ENCODE data around the gene SUSD3.
A peak's percentile ranks its signal among the peaks of the same experiment; 100 is the strongest.
"Not testable (repeated sequence)": the region's sequence is repeated elsewhere in the genome, so short reads cannot be mapped to it uniquely, and the experiment has no call there.

Gene SUSD3

DNA sequence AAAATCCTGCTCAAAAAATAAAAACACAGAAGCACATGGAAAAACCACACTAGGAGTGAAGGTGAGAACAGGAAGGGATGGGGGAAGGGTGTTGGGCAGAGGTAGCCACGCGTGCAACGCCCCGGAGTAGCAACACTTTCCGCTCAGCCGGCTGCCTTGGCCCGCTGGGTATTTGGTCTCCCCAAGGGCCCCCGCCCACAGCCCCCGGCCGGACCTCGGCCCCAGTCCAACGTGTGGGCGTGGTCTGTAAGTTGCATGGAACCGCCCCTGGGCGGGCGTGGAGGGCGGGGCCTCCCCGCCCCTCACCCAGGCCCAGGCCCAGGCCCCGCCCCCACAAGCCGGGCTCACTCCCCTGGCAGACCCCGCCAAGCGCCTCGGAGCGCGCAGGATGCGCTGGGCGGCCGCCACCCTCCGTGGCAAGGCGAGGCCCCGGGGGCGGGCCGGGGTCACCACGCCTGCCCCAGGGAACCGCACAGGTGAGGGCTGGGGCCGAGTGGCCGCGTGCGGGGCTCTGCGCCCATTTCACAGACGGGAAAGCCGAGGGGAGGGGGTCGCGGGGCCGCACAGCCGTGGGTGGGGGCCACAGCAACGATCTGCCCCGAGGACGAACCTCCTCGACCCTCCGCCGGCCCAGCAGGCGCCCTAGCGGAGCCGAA, at the start of gene SUSD3:
Gene SUSD3 (plus strand): TSS at position 347 of the 656 bp plus-strand sequence. CDS start 42 bp downstream, at position 389.
- DNase-seq = peak; percentile 67

DNA sequence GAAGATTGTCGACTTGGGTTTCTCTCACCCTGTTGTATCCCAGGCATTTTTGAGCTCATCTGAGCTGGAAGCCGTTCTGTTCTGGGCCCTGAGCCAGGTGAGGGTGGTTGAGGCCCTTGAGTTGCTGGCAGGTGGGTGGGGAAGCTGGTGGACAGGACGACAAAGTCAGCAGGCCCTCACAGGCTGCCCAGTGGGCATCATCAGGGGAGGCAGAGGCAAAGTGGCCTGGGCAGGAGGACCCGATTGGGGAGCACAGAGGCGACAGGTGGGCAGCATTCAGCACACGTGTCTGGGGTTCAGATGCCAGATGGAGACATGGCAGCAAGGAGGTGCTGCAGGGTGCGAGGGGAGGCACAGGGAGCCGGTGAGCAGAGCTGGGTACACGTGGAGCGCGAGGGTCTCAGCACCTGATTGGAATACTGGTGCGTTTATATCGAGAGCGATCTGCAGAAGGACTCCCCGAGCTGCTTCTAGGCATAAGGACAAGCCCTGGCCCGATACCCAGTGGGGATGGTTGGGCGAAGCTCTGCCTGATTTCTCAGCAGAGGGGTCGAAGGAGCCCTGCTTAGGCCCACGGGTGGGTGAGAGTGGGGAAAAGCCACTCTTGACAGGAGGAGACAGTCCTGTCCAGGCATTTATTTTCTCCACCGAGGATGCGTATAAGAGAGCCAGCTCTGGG, 49.0 kb upstream of the SUSD3 start:
- DNase-seq = no peak

DNA sequence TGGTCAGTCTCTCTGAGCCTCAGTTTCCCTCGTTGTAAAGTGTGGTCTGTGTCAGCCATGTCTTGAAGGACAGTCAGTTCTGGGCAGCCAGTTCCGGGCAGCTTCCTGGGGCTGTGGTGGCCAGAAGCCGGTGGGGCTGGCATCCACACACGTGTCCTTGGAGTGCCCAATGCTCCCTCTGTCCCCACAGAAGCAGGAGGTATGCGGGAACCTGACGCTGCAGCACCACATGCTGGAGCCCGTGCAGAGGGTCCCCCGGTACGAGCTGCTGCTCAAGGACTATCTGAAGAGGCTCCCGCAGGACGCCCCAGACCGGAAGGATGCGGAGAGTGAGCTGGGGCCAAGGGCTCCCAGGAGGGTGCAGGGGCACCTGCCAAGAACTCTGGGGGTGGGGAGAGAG, 48.4 kb upstream of the SUSD3 start:
- no peak for DNase-seq

DNA sequence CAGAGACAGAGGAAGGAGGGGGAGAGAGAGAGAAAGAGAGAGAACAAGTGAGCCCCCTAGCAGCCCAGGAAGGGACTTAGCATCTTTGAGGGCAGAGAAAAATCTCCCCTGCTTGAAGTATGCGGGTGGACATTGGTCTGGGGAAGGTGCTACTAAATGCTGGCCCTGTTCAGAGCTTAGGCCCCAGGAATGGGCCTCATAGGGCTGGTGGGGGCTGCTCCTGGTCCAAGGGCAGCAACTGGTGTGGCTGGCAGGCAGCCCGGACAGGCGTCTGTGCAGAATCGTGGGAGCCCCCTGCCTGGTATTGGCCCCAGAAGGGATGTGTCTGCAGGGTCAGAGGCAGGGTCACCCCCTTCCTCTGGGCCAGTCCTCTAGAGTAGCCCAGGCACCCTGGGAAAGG, 47.8 kb upstream of the SUSD3 start:
- DNase-seq = no peak

DNA sequence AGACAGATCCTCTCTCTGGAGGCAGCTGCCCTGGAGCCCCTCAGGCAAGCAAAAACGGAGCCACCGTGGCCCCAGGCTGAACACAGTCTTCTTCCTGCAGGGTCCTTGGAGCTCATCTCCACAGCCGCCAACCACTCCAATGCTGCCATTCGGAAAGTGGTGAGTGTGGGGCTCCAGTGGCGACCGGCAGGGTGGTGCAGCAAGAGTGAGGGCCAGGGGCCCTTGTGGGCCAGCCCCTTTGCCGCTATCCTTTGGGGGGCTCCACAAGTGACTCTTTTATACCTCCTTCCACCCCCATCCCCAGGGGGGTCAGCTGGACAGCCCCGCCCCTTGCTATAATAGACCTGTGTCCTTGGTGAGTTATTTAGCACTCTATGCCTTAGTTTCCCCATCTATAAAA, 47.4 kb upstream of the SUSD3 start:
- no peak for DNase-seq

DNA sequence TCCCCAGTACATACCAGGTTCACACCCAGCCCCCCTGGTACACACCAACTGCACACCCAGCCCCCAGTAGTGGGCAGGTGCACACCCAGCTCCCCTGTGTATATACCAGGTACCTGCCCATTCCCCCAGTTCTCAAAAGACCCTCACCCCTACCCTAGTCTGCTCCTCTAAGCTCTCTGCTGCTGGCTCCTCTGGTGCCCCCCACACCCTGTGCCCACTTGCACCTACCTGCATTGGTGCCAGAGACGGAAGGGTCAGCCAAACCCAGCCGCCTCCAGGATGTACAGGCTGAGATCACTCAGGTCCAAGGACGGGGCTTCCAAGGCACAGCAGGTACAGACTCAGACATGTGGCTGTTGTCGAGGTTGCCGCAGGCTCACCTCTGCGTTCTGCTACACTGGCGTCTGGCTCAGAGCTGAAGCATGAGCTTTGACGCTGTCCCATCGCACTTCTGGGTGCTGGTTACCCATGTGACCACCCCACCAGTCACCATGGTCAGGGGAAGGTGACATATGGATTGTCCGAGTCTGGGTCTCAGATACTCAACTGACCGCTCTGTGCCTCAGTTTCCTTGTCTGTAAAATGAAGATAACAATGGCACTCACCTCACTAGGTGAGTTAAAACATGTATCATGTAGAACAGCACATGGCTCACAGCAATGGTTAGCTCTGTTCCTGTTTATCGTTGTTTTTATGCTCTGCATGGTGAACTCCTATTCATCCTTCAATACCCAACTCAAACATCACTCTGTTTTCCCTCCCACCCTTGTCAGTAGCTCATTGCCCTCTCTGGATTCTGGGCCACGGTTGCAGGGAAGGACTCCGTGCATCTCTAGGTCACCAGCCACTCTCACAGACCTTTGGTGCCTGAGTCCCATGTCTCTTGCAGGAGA, 45.3 kb upstream of the SUSD3 start:
- DNase-seq = no peak

DNA sequence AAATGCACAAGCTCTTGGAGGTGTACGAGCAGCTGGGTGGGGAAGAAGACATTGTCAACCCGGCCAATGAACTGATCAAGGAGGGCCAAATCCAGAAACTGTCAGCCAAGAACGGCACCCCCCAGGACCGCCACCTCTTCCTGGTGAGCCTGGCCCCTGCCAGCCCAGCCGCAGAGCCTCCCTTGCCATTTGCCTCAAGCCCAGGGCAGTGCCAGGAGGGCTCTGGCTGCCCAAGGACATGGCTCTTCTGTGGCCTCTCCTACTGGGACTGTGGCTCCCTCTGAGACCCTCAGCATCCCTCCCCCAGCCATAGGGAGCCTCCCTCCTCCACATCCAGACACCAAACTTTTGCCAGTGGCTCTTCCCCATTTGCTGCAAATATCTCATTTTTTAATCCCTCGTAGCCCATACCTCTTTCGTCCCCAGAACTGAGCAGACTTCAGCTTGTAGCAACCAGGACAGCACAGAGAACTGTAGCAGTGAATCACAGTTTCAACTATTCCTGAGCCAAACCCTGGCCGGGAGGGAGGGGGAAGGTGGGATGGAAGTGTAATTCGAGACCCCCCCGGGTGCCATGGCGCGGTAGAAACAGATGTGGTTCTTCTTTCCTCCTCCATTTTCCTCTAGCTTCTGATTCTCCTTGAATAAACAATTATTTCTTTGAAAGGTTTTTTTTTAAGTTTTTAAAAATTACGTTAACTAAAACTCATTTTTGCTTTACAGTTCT, 44.5 kb upstream of the SUSD3 start:
- DNase-seq = no peak

DNA sequence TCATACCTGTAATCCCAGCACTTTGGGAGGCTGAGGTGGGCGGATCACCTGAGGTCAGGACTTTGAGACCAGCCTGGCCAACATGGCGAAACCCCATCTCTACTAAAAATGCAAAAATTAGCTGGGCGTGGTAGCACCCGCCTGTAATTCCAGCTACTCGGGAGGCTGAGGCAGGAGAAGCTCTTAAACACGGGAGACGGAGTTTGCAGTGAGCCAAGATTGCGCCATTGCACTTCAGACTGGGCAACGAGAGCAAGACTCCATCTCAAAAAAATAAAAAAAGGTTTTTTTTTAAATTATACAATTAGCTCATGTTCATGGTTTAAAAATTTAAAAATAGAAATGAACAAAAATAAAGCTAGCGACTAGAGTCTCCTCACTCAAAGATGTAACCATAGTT, 43.3 kb upstream of the SUSD3 start:
- DNase-seq = not testable (repeated sequence)

DNA sequence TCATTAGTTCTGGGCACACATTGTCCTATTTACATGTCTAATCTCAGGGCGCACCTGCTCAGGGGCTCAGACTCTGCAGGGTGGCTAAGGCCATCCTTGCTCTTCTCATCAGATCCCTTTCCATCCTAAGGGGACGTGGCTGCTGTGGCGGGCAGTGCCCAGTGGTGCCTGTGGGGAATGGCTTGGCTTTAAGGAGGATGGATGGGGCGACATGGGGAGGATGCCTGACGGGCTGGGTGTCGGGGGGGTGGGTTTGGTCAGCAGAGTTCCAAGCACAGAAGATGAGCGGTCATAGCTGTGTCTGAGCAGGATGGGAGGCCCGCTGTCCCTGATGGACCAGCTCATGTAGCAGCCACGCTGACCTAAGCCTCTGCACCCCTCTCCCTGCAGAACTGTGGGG, 40.9 kb upstream of the SUSD3 start:
- DNase-seq = no peak

DNA sequence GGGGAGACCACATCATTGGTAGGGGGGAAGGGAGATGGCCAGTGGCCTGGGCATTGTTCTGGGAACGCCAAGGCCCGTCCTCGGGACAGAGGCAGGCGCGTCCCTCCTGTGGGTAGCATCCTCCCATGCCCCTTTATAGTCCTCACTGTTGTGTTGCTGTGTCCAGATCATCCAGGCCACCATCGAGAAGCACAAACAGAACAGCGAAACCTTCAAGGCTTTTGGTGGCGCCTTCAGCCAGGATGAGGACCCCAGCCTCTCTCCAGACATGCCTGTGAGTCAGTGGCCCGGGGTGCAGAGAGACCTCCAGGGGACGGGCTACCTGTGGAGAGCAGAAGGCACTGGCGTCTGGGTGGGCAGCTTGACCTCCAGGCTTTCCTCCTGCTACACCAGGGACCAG, 38.4 kb upstream of the SUSD3 start:
- DNase-seq = no peak

DNA sequence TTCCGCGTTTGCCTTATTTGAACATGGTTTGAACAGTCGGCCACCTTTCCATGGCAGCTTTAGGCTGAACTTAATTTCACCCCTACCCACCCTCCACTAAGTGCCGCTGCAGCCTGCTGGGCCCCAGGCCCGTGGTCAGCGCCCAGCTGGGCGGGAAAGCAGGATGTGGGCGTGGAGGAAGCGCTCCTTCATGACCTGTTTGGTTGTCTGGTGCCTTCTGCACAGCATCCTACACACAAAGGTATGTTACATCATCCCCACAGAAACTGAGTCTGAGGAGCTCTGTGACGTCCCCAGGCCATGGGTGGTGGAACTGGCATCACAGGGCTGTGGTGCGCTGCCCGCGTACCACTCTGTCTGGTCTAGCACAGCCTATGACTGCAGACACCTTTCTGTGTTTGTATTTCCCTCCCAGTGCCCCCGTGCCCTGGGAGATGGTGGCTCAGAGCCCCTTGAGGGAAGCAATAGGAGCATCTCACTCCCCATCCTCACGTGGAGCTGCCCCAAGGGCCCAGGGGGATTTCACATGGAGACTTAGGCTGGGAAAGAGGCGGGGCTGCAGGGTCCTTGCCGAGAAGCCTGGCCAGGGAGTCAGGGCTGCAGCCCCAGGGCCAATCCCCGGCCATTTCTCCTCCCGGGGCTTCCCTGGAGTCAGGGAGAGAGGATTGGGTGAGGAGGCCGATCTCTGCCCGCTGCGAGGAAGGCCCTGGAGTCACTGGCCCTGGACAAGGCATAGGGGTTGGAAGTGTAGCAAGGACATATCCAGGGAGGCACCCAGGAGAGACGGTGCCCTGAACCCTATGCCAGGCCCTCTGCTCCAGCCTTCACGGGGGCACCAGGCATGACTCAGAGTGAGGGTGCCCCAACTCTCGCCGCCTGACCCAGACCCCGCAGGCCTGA, 37.5 kb upstream of the SUSD3 start:
- DNase-seq = no peak

DNA sequence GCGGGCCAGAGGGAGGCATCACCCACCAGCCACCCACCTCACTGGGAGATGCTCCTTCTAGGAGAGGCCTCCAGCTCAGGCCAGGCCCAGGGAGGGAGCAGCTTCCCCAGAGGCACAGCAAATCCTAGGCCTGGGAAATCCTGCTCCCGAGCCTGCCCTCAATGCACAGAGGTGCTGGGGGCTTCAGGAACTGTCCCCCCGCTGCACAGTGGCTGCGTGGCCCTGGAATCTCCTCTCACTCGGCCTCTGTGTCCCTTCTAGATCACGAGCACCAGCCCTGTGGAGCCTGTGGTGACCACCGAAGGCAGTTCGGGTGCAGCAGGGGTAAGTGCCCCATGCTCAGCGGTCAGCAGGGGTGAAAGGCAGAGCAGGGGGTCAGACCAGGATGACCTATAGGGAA, 36.4 kb upstream of the SUSD3 start:
- DNase-seq = no peak

DNA sequence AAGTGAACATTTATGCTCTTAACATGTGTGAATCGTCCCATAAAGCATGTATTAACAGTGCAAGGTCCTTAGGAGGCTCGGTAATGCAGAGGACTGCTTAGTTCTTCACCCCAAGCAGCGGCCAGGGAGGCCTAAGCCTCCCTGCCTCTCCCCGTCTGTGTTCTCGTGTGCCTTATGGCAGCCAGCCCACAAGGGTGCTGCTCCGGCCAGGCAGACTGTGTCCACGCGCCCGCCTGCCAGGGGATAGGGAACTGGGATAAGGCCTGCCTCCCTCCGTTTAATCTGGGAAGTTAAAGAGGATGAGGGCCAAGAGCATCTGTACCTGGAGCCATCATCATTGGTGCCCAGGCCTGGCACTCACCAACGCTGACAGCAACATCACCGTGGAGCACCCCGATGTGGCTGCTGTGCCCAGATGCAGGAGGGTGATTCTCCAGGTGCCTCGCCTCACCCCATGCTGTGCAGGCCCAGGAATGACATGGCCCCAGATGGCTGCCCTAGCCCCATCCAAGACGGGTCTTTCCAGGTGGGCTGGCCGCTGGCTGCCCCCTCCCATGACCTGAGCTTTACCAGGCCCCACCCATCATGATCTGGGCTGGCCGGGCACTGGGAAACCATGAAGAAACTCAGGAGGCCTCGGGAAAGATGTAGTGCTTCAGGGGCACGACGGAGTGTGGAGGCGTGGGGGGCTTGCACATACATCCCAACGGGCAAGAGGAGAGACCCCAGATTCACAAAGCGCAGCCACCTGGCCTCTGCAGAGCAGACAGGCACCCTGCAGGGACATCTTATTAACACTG, 35.6 kb upstream of the SUSD3 start:
- no peak for DNase-seq

DNA sequence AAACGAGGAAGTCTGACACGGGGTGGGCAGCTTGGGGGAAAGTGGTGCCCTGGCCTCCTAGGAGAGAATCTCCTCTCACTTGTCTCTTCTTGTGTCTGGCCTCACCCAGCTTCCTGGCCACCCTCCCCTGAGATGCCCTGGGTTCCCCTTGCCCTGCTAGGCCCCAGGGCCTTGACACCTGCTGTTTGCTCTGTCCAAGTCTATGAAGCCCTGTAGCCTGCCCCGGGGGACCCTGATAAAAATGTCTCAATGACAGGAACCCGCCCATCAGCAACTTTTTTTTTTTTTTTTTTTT, 35.0 kb upstream of the SUSD3 start:
- no peak for DNase-seq

DNA sequence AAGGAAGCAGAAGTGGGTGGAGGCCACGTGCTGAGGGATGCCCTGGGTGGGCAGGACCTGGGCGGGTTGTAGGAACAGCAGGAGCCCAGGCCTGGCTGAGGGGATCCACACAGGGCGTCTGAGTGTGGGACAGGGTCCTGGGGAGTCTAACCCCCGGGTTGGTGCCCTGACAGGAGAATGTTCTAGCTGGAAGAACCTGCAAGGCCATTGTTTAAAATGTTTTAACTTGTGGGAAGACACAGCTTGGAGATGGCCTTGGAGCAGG, 33.9 kb upstream of the SUSD3 start:
- no peak for DNase-seq

DNA sequence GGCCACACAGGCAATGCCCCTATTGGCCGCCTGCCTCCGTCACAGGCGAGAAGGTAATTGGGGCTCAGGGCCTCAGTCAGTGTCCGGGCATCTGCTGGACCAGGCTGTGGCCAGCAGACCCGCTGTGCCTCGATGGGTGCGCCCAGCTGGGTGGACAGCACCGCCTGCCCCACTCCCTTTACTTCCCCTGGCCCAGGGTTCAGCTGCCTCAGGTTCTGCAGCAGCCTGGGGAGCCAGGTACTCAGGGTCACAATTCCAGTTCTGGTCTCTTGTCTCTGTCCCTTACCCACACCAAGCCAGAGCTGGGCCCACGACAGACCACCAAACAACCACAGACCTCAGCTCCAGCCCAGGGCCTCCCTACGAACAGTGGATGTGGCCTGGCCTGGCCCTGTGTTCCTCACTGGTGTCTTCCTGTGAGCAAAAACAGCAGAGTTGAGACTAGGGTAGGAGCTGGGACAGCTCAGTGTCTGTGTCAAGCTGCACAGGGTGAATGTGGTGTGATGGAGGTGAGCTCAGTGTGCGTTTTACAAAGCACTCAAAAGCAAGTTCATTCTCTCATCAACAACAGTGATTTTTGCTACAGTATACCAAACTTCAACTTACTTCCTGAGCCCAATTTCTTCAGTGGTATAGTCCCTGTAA, 33.4 kb upstream of the SUSD3 start:
- DNase-seq = no peak

DNA sequence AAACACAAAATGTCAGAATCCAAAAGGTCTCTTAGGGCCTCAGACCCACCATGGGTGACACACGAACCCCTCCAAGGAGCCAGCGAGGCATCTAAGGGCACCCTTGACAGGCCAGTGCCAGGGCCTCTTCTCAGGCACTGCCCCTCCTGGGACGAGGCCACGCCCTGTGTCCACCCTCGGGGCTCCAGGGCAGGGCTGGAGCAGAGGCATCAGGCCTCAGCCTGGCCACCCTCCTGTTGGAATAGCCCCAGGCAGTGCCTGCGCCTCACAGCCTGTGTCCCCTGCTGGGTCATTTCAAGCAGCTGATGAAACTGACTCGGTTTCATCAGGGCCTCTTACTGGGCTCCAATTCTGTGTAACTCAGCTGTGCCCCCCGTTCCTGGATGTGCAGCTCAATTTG, 32.8 kb upstream of the SUSD3 start:
- peak; percentile 89 for DNase-seq

DNA sequence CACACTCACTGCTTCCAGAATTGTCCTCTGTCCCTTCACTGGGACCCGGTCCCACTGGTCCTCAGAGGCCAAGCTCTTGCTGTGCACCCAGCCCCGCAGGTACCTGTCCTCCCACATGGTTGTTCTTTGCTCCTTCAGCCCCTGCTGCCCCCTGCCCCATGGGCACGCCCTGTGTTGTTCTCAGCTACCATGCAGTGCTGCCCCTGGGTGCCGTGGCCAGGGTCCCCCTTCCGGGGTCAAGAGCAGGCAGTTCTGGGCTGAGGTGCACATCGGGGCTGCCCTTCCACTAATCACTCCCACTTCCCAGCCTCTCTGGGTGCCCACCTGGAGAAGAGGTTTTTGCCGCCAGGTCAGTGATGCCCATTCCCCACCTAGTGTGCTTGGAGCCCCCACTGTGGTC, 31.9 kb upstream of the SUSD3 start:
- no peak for DNase-seq

DNA sequence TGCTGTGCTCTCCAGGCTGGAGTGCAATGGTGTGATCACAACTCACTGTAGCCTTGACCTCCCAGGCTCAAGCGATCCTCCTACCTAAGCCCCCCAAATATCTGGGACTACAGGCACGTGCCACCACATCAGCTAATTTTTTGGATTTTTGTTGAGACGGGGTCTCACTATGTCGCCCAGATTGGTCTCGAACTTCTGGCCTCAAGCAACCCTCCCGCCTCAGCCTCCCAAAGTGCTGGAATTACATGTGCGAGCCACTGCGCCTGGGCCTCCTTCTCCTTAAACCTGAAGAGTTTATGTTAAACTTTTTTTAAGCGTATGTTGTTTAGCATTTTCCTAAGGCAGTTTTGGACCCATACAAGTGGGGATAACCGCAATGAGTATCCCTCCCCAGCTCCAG, 30.8 kb upstream of the SUSD3 start:
- DNase-seq = no peak

DNA sequence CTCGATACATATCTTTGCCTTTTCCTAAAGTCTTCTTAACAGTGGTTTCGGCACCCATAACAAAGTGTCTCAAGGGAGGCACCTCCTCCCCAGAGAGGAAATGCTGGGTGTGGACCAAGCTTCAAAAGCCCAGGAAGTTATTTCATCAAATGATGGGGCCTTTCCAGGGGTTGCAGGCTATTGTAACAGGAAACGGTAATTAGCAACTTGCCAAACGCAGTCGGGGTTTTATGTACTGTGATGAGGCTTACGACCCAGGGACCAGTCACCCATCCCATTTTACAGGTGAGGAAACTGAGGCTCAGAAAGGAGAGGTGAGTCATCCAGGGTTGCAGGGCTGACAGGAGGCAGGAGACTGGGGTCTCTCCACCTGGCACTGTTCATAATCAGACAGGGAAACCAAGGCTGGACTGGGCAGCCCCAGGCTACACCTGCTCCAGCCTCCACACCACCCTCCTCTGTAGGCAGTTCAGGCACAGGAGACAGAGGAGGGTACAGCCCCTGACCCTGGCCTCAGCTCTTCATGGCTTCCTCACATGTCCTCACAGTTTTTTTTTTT, 30.0 kb upstream of the SUSD3 start:
- no peak for DNase-seq
